Liver (tissue), 3 donors: ENCODE results near the gene CPT1A.

ENCODE experiments used
- CTCF ChIP-seq: fragments of 150-350 bp; IDR thresholded peaks from 2 replicates; pipeline ENCODE4 v1.5.1; 2017; ENCODE audit warnings: improper control_type of control experiment, low read depth, low read length; ENCODE audit not compliant: missing input control
- EGR1 ChIP-seq, 2 donors: IDR thresholded peaks; 2 replicates each; pipeline ENCODE4 v1.6.1; 2016 to 2018; ENCODE audit warnings: antibody characterized with exemption in 2 of 2, low read depth in 2 of 2
- GABPA ChIP-seq, 2 donors: IDR thresholded peaks in 1 of 2; conservative IDR thresholded peaks in 1 of 2; 2 replicates each; pipeline ENCODE4 v1.6.1; 2016; ENCODE audit warnings: antibody characterized with exemption in 2 of 2, mild to moderate bottlenecking in 1 of 2, moderate library complexity in 1 of 2
- JUND ChIP-seq, 2 donors: IDR thresholded peaks; 2 replicates each; pipeline ENCODE4 v1.6.1; 2016; ENCODE audit warnings: antibody characterized with exemption in 2 of 2
- NR2F2 ChIP-seq: IDR thresholded peaks from 2 replicates; pipeline ENCODE4 v1.6.1; 2016; ENCODE audit warnings: antibody characterized with exemption
- RAD21 ChIP-seq, 2 donors: IDR thresholded peaks; 2 replicates each; pipeline ENCODE4 v1.6.1; 2016; ENCODE audit warnings: antibody characterized with exemption in 2 of 2, mild to moderate bottlenecking in 2 of 2
- REST ChIP-seq: IDR thresholded peaks from 2 replicates; pipeline ENCODE4 v1.6.1; 2016; ENCODE audit warnings: antibody characterized with exemption, mild to moderate bottlenecking
- RXRA ChIP-seq, 2 donors: IDR thresholded peaks; 2 replicates each; pipeline ENCODE4 v1.6.1; 2017 to 2018; ENCODE audit warnings: antibody characterized with exemption in 2 of 2, mild to moderate bottlenecking in 1 of 2
- SP1 ChIP-seq: IDR thresholded peaks from 2 replicates; pipeline ENCODE4 v1.6.1; 2018; ENCODE audit warnings: antibody characterized with exemption, mild to moderate bottlenecking
- TAF1 ChIP-seq: conservative IDR thresholded peaks from 2 replicates; pipeline ENCODE4 v1.6.1; 2016; ENCODE audit warnings: antibody characterized with exemption, mild to moderate bottlenecking
- YY1 ChIP-seq: IDR thresholded peaks from 2 replicates; pipeline ENCODE4 v1.6.1; 2016; ENCODE audit warnings: antibody characterized with exemption, mild to moderate bottlenecking
- TF ChIP-seq, protein P1 (sequence below): IDR thresholded peaks from 2 replicates; pipeline ENCODE4 v1.6.1; 2016; ENCODE audit warnings: antibody characterized with exemption
- TF ChIP-seq, protein P2 (sequence below): IDR thresholded peaks from 2 replicates; pipeline ENCODE4 v1.6.1; 2016; ENCODE audit warnings: antibody characterized with exemption
- TF ChIP-seq, protein P3 (sequence below): IDR thresholded peaks from 2 replicates; pipeline ENCODE4 v1.6.1; 2016; ENCODE audit warnings: antibody characterized with exemption
- donor health status: healthy.
- donor health status: healthy.

DNA sequence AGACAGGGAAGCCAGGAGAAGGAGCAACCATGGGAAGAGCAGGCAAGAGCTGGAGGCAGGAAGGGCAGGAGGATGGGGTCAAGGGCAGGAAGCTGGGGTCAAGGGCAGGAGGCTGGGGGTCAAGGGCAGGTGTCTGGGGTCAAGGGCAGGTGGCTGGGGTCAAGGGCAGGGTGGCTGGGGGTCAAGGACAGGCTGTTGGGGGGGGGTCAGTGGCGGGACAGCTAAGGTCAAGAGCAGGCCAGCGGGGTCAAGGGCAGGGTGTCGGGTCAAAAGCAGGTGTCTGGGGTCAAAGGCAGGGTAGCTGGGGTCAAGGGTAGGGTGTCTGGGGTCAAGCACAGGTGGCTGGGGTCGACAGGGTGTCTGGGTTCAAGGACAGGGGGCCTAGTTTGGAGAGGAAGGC lies 24.2 kb downstream of the CPT1A start:
- TF ChIP-seq, protein P1, sequence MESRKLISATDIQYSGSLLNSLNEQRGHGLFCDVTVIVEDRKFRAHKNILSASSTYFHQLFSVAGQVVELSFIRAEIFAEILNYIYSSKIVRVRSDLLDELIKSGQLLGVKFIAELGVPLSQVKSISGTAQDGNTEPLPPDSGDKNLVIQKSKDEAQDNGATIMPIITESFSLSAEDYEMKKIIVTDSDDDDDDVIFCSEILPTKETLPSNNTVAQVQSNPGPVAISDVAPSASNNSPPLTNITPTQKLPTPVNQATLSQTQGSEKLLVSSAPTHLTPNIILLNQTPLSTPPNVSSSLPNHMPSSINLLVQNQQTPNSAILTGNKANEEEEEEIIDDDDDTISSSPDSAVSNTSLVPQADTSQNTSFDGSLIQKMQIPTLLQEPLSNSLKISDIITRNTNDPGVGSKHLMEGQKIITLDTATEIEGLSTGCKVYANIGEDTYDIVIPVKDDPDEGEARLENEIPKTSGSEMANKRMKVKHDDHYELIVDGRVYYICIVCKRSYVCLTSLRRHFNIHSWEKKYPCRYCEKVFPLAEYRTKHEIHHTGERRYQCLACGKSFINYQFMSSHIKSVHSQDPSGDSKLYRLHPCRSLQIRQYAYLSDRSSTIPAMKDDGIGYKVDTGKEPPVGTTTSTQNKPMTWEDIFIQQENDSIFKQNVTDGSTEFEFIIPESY = no peak
- no peak for TF ChIP-seq CTCF
- TF ChIP-seq TAF1 = no peak
- TF ChIP-seq SP1 = no peak
- peak; percentile 68 to 76 for TF ChIP-seq RXRA (IDR thresholded peaks at IDR 0.05)
- TF ChIP-seq RAD21 (IDR thresholded peaks at IDR 0.05) = no peak
- no peak for TF ChIP-seq JUND (IDR thresholded peaks at IDR 0.05)
- TF ChIP-seq REST = no peak
- TF ChIP-seq EGR1 (IDR thresholded peaks at IDR 0.05; ENCODE audit: low read depth in 2 of 2) = no peak
- TF ChIP-seq YY1 = no peak
- TF ChIP-seq, protein P2, sequence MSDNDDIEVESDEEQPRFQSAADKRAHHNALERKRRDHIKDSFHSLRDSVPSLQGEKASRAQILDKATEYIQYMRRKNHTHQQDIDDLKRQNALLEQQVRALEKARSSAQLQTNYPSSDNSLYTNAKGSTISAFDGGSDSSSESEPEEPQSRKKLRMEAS = no peak
- TF ChIP-seq, protein P3, sequence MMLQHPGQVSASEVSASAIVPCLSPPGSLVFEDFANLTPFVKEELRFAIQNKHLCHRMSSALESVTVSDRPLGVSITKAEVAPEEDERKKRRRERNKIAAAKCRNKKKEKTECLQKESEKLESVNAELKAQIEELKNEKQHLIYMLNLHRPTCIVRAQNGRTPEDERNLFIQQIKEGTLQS = no peak
- TF ChIP-seq NR2F2 = peak; percentile 98
- TF ChIP-seq GABPA (IDR thresholded peaks at IDR 0.05 in 1 of 2, conservative IDR thresholded peaks at IDR 0.05 in 1 of 2) = no peak
